ENCODE results near the gene MAPKAP1.

The MAPKAP1 gene

GRCh38 chr9:125654121-125654520 is 52.9 kb downstream of the MAPKAP1 start:
- H3K4me1 ChIP-seq (ENCODE audit: control insufficient read depth, low read length), result peaks cover 28% of the 10 kb centered on the region
- peaks cover 22% of the 10 kb centered on the region for H3K79me2 ChIP-seq (ENCODE audit: control insufficient read depth, low read length)
- TF ChIP-seq EZH2phosphoT487 (IDR thresholded peaks at IDR 0.05; ENCODE audit: borderline replicate concordance, low read length) (no peak), CTCF (IDR thresholded peaks at IDR 0.05; ENCODE audit: low read depth, low read length, poor library complexity, severe bottlenecking) (no peak)
- H3K27me3 ChIP-seq (ENCODE audit: control insufficient read depth, low read length), result no peaks in the 10 kb centered on the region
- H3K9me2 ChIP-seq (replicated peaks; ENCODE audit: control insufficient read depth, low read length), result no peaks in the 10 kb centered on the region
- H3K36me3 ChIP-seq (ENCODE audit: control insufficient read depth, low read length), result 0 out of 2 replicates have a peak, but pooled peaks cover 4% of the 10 kb centered on the region
- no peak overlapping the region for H3K4me3 ChIP-seq (ENCODE audit: low read length)
- peaks cover 4% of the 10 kb centered on the region; the same call in 1 of the 2 replicates for H4K20me1 ChIP-seq (ENCODE audit: control insufficient read depth, insufficient read depth, low read depth, low read length)
- H3K4me2 ChIP-seq (ENCODE audit: low read length), result no peak overlapping the region
- no peaks in the 10 kb centered on the region for H3F3A ChIP-seq (ENCODE audit: control insufficient read depth, insufficient read depth)
- H3K27ac ChIP-seq (ENCODE audit: low read depth, low read length), result no peak overlapping the region
- no peaks in the 10 kb centered on the region for H3K9me3 ChIP-seq (ENCODE audit: control insufficient read depth, insufficient read depth, low read length)

- no peak overlapping the region for H3K4me2 ChIP-seq (ENCODE audit: low read length)
- H3K4me1 ChIP-seq (ENCODE audit: control insufficient read depth, low read length), result peaks cover 30% of the 10 kb centered on the region
- no peak overlapping the region for H3K4me3 ChIP-seq (ENCODE audit: low read length)
- H3K27ac ChIP-seq (ENCODE audit: low read depth, low read length), result no peak overlapping the region
- no peaks in the 10 kb centered on the region for H3K9me2 ChIP-seq (replicated peaks; ENCODE audit: control insufficient read depth, low read length)
- H4K20me1 ChIP-seq (ENCODE audit: control insufficient read depth, insufficient read depth, low read depth, low read length), result peaks cover 4% of the 10 kb centered on the region; the same call in 1 of the 2 replicates
- no peaks in the 10 kb centered on the region for H3F3A ChIP-seq (ENCODE audit: control insufficient read depth, insufficient read depth)
- peaks cover 4% of the 10 kb centered on the region; the same call in 1 of the 2 replicates for H3K36me3 ChIP-seq (ENCODE audit: control insufficient read depth, low read length)
- H3K27me3 ChIP-seq (ENCODE audit: control insufficient read depth, low read length), result no peaks in the 10 kb centered on the region
- no peak for TF ChIP-seq EZH2phosphoT487 (IDR thresholded peaks at IDR 0.05; ENCODE audit: borderline replicate concordance, low read length)
- TF ChIP-seq CTCF (IDR thresholded peaks at IDR 0.05; ENCODE audit: low read depth, low read length, poor library complexity, severe bottlenecking), result no peak
- H3K9me3 ChIP-seq (ENCODE audit: control insufficient read depth, insufficient read depth, low read length), result no peaks in the 10 kb centered on the region
- peaks cover 26% of the 10 kb centered on the region for H3K79me2 ChIP-seq (ENCODE audit: control insufficient read depth, low read length)
Measured at GRCh38 chr9:125653325-125653724, 53.7 kb downstream of the MAPKAP1 start.

- Histone ChIP-seq H3K27me3 (ENCODE audit: control insufficient read depth, low read length) (no peaks in the 10 kb centered on the region), H4K20me1 (ENCODE audit: control insufficient read depth, insufficient read depth, low read depth, low read length) (peaks cover 4% of the 10 kb centered on the region; the same call in 1 of the 2 replicates), H3F3A (ENCODE audit: control insufficient read depth, insufficient read depth) (no peaks in the 10 kb centered on the region), H3K36me3 (ENCODE audit: control insufficient read depth, low read length) (peaks cover 4% of the 10 kb centered on the region; the same call in 1 of the 2 replicates), H3K9me3 (ENCODE audit: control insufficient read depth, insufficient read depth, low read length) (no peaks in the 10 kb centered on the region), H3K4me2 (ENCODE audit: low read length) (no peak overlapping the region), H3K79me2 (ENCODE audit: control insufficient read depth, low read length) (peaks cover 30% of the 10 kb centered on the region), H3K9me2 (replicated peaks; ENCODE audit: control insufficient read depth, low read length) (no peaks in the 10 kb centered on the region), H3K4me1 (ENCODE audit: control insufficient read depth, low read length) (peaks cover 35% of the 10 kb centered on the region), H3K27ac (ENCODE audit: low read depth, low read length) (no peak overlapping the region), H3K4me3 (ENCODE audit: low read length) (no peak overlapping the region)
- TF ChIP-seq CTCF (IDR thresholded peaks at IDR 0.05; ENCODE audit: low read depth, low read length, poor library complexity, severe bottlenecking) (no peak), EZH2phosphoT487 (IDR thresholded peaks at IDR 0.05; ENCODE audit: borderline replicate concordance, low read length) (no peak)
Measured at GRCh38 chr9:125652759-125653158, 54.2 kb downstream of the MAPKAP1 start.
